Neural crest cell (in vitro differentiated cells): ENCODE measurements around the gene REEP1. TPM values are rescaled to one million over a fixed set of nuclear protein-coding genes. Genes with fewer than 3 reads are reported as not detected.

Experiments used
- DNase-seq: peaks from one replicate; pipeline ENCODE4 v3.0.0; 2021; ENCODE audit warnings: low read depth, mixed read lengths, low spot score
- H3K27ac Mint-ChIP-seq: one replicate; pipeline ENCODE4 v1.8.0; 2021; ENCODE audit warnings: mild to moderate bottlenecking, mixed read lengths; ENCODE audit not compliant: unreplicated experiment
- H3K27me3 Mint-ChIP-seq: 2 replicates; pipeline ENCODE4 v1.8.0; 2021; ENCODE audit warnings: low read depth, mild to moderate bottlenecking, mixed read lengths
- H3K36me3 Mint-ChIP-seq: 2 replicates; pipeline ENCODE4 v1.8.0; 2021; ENCODE audit warnings: low read depth, mild to moderate bottlenecking, mixed read lengths
- H3K4me1 Mint-ChIP-seq: 2 replicates; pipeline ENCODE4 v1.8.0; 2021; ENCODE audit warnings: mixed read lengths
- H3K4me3 Mint-ChIP-seq: one replicate; pipeline ENCODE4 v1.8.0; 2021; ENCODE audit warnings: mild to moderate bottlenecking, mixed read lengths
- H3K9me3 Mint-ChIP-seq: 2 replicates; pipeline ENCODE4 v1.8.0; 2021; ENCODE audit warnings: mixed read lengths
- total RNA-seq: library from RNA; stranded (reverse); gene quantifications from 2 replicates; pipeline ENCODE4 v1.2.1, GENCODE V29; 2021
- TF ChIP-seq, protein P1 (sequence below): fragments of 200-600 bp; sonication (generic); conservative IDR thresholded peaks from 2 replicates; pipeline ENCODE4 v1.5.0; 2021; ENCODE audit warnings: antibody characterized with exemption, mild to moderate bottlenecking

Gene REEP1
- total RNA-seq, 1 donor from 2014 or later, result 12.3 TPM

DNA sequence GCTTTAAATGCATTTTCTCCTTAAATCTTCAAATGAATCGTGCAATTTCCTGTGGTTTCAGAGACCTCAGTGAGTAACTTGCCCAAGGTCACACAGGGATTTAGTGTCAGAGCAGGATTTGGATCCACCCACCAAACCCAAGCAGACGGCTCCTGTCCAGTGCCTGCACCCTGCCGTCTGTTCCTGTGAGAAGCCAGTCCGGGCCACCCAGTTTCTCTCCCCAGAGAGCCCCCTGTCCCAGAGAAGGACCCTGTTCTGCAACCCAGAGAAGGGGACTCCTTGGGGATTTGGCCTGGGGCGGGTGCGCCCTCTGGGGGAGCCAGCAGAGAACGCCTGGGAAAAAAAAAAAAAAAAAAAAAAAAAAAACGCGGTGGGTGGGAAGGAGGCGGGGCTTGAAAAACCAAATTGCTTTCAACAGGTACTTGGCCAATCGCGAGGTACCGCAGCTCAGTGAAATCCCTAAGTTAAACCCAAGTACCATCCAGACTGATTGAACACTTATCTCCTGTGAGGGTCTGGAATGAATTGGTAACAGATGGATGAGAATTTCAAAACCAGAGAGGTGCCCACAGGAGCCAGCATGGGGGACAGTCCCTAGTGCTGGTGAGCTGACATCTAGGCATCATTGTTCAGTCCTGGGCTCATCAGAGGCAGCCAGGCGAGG lies 30.9 kb upstream of the REEP1 start:
- Mint-ChIP-seq H3K27me3 (peaks cover 4% of the 10 kb centered on the region), H3K4me3 (no peak overlapping the region), H3K4me1 (peaks cover 6% of the 10 kb centered on the region), H3K27ac (no peak overlapping the region), H3K36me3 (no peaks in the 10 kb centered on the region), H3K9me3 (no peaks in the 10 kb centered on the region)
- TF ChIP-seq, protein P1, sequence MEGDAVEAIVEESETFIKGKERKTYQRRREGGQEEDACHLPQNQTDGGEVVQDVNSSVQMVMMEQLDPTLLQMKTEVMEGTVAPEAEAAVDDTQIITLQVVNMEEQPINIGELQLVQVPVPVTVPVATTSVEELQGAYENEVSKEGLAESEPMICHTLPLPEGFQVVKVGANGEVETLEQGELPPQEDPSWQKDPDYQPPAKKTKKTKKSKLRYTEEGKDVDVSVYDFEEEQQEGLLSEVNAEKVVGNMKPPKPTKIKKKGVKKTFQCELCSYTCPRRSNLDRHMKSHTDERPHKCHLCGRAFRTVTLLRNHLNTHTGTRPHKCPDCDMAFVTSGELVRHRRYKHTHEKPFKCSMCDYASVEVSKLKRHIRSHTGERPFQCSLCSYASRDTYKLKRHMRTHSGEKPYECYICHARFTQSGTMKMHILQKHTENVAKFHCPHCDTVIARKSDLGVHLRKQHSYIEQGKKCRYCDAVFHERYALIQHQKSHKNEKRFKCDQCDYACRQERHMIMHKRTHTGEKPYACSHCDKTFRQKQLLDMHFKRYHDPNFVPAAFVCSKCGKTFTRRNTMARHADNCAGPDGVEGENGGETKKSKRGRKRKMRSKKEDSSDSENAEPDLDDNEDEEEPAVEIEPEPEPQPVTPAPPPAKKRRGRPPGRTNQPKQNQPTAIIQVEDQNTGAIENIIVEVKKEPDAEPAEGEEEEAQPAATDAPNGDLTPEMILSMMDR, result peak; percentile 71
- peak; percentile 47 for DNase-seq

DNA sequence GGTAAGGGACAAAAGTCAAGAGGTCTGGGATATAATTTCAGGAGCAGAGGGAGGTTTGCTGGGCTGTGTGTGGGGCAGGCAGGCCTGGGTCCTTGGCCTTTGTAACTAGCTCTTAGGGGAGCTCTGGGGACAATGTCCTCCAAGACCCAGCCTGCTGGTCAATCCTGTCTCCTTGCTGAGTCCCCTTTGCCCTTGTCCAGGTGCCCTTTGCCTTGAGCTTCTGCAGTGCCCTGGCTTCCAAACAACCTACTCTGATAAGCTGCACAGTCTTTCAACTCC lies 30.0 kb upstream of the REEP1 start:
- Mint-ChIP-seq H3K27me3 (no peaks in the 10 kb centered on the region), H3K4me1 (no peaks in the 10 kb centered on the region), H3K4me3 (no peak overlapping the region), H3K9me3 (no peaks in the 10 kb centered on the region), H3K36me3 (no peaks in the 10 kb centered on the region), H3K27ac (no peak overlapping the region)
- TF ChIP-seq, protein P1, result no peak
- no peak for DNase-seq

DNA sequence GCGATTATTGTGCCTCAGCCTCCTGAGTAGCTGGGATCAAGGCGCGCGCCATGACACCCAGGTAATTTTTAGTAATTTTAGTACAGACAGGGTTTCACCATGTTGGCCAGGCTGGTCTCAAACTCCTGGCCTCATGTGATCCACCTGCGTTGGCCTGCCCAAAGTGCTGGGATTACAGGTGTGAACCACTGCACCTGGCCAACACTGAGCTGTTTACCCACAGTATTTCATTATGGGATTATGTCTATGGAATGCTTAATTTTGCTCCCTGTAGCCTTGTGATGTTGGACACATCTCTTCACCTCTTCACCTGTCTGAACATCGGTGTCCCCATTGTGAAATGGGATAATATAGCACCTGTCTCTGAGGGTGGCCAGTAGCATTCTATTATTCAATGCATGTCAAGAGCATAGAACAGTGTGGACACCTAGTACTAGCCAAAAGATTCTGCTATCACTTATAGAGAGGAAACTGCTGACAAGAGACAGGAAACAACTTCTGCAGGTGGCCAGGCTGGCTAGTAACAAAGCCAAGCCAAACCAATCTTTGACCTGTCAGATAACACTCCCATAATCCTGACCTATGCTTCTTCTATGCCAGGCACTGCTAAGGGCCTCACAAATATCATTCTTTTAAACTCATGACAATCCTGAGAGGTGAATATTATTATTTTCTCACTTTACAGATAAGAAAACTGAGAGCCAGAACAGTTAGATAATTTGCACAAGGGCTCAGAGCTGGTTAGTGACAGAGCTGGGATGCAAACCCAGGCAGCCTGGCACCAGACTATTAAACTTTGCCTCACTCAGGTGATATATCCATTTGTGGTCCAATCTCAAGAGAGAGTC lies 29.4 kb upstream of the REEP1 start:
- no peaks in the 10 kb centered on the region for H3K9me3 Mint-ChIP-seq
- no peaks in the 10 kb centered on the region for H3K4me1 Mint-ChIP-seq
- no peak for DNase-seq
- no peaks in the 10 kb centered on the region for H3K36me3 Mint-ChIP-seq
- TF ChIP-seq, protein P1, result no peak
- no peaks in the 10 kb centered on the region for H3K27me3 Mint-ChIP-seq
- no peak overlapping the region for H3K27ac Mint-ChIP-seq
- no peak overlapping the region for H3K4me3 Mint-ChIP-seq

DNA sequence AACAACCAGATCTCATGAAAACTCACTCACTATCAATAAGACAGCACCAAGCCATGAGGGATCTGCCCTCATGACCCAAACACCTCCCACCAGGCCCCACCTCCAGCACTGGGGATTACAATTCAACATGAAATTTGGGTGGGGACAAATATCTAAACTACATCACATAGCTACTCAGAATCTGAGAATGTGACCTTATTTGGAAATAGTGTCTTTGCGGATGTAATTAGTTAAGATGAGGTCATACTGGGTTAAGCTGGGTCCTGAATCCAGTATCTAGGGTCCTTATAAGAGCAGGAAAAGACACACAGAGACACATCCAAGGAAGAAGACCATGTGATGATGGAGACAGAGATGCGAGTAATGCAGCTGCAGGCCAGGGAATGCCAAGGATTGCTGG lies 27.5 kb upstream of the REEP1 start:
- H3K27me3 Mint-ChIP-seq, result no peaks in the 10 kb centered on the region
- DNase-seq, result no peak
- no peak overlapping the region for H3K4me3 Mint-ChIP-seq
- H3K4me1 Mint-ChIP-seq, result peaks cover 10% of the 10 kb centered on the region
- TF ChIP-seq, protein P1, result no peak
- H3K27ac Mint-ChIP-seq, result peak overlapping the region; percentile 54
- H3K9me3 Mint-ChIP-seq, result no peaks in the 10 kb centered on the region
- no peaks in the 10 kb centered on the region for H3K36me3 Mint-ChIP-seq

DNA sequence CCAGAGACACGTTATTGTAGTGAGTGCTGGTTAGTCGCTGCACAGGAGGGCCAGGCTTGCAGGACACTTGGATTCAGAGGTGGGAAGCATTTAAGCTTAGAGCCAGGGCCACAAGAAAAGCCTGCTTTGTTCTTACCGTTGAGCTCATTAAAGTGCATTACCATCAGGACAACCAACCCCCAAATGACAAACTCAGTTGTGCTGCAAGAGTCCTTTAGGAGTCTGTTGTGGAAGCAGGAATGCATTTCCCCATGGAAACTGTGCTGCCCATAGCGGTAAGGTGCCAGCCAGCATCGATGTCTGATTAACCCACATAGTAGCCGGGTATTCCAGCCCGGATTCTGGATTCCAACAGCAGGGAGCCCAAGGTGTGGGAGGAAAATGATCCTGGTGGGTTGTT lies 23.4 kb upstream of the REEP1 start:
- H3K27ac Mint-ChIP-seq, result no peak overlapping the region
- no peak for DNase-seq
- H3K9me3 Mint-ChIP-seq, result no peaks in the 10 kb centered on the region

More for the DNA sequence above, 23.4 kb upstream of the REEP1 start:
- Mint-ChIP-seq H3K36me3 (no peaks in the 10 kb centered on the region), H3K4me3 (no peak overlapping the region), H3K4me1 (peaks cover 10% of the 10 kb centered on the region), H3K27me3 (no peaks in the 10 kb centered on the region)
- TF ChIP-seq, protein P1, result no peak
